Endothelial cell of umbilical vein (primary cell): Measurements from ENCODE around the gene ALX3.
"Not testable (repeated sequence)": the region's sequence is repeated elsewhere in the genome, so short reads cannot be mapped to it uniquely, and the experiment has no call there.

Experiments used
- CTCF ChIP-seq, 2 donors: IDR thresholded peaks; 1 replicate in 1 of 2; 2 replicates in 1 of 2; pipeline ENCODE4 v1.5.1; 2011; ENCODE audit warnings: low read length in 2 of 2, mild to moderate bottlenecking in 2 of 2, moderate library complexity in 2 of 2, control low read depth in 1 of 2, inconsistent platforms in 1 of 2, low read depth in 1 of 2; ENCODE audit not compliant: insufficient read depth in 1 of 2; ENCODE audit errors: extremely low read depth in 1 of 2
- EZH2 ChIP-seq: IDR thresholded peaks from 2 replicates; pipeline ENCODE4 v1.6.1; 2012; ENCODE audit warnings: borderline replicate concordance, low read depth, mild to moderate bottlenecking, moderate library complexity, low read length, inconsistent platforms; ENCODE audit not compliant: severe bottlenecking
- FOS ChIP-seq: IDR thresholded peaks from 2 replicates; pipeline ENCODE4 v1.6.1; 2011; ENCODE audit warnings: mild to moderate bottlenecking, low read length, moderate library complexity, borderline replicate concordance; ENCODE audit not compliant: insufficient read depth
- GATA2 ChIP-seq: IDR thresholded peaks from 2 replicates; pipeline ENCODE4 v1.7.0; 2011; ENCODE audit warnings: low read depth, mild to moderate bottlenecking, moderate library complexity, mixed read lengths, low read length; ENCODE audit not compliant: insufficient read length, insufficient read depth
- JUN ChIP-seq: IDR thresholded peaks from 2 replicates; pipeline ENCODE4 v1.6.1; 2011; ENCODE audit warnings: borderline replicate concordance, low read depth; ENCODE audit not compliant: insufficient read length, insufficient read depth
- MYC ChIP-seq: IDR thresholded peaks from one replicate; pipeline ENCODE4 v1.6.1; 2011; ENCODE audit warnings: mild to moderate bottlenecking, low read depth, low read length
- POLR2A ChIP-seq: IDR thresholded peaks from 2 replicates; pipeline ENCODE4 v1.6.1; 2012; ENCODE audit warnings: low read depth, mild to moderate bottlenecking, control low read depth, low read length
- POLR2AphosphoS5 ChIP-seq: IDR thresholded peaks from 2 replicates; pipeline ENCODE4 v1.6.1; 2012; ENCODE audit warnings: low read depth, mild to moderate bottlenecking, control low read depth, low read length, moderate library complexity; ENCODE audit not compliant: insufficient read depth
- TF ChIP-seq, protein P1 (sequence below): IDR thresholded peaks from 2 replicates; pipeline ENCODE4 v1.6.1; 2011; ENCODE audit not compliant: insufficient read depth, insufficient read length

DNA sequence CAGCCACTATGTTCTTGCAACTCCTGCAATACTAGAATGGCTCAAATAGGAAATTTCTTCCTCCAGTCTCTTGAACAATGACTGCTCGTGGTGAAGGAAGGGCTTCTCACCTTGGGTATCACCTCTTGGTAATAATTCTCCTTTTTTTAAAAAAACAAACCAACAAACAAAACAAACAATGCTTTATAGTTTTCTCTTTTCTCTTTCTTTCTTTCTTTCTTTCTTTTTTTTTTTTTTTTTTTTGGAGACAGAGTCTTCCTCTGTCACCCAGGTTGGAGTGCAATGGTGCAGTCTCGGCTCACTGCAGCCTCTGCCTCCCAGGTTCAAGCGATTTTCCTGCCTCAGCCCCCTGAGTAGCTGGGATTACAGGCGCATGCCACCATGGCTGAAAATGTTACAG lies 39.8 kb downstream of the ALX3 start:
- not testable (repeated sequence) for TF ChIP-seq POLR2A; CTCF (IDR thresholded peaks at IDR 0.05; ENCODE audit: extremely low read depth in 1 of 2, insufficient read depth in 1 of 2, low read depth in 1 of 2, low read length in 2 of 2); MYC; EZH2; JUN; POLR2AphosphoS5; FOS; GATA2
- TF ChIP-seq, protein P1, sequence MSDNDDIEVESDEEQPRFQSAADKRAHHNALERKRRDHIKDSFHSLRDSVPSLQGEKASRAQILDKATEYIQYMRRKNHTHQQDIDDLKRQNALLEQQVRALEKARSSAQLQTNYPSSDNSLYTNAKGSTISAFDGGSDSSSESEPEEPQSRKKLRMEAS = not testable (repeated sequence)
